GM19452 (cell line): ENCODE measurements around the gene IFTAP.
A peak's percentile ranks its signal among the peaks of the same experiment; 100 is the strongest.
"Not testable (repeated sequence)": the region's sequence is repeated elsewhere in the genome, so short reads cannot be mapped to it uniquely, and the experiment has no call there.

ENCODE experiments used
- ATAC-seq: cut with Tn5 transposase; IDR thresholded peaks from one replicate; pipeline ENCODE4 v1.9.1; 2021; ENCODE audit not compliant: unreplicated experiment

Gene IFTAP, protein sequence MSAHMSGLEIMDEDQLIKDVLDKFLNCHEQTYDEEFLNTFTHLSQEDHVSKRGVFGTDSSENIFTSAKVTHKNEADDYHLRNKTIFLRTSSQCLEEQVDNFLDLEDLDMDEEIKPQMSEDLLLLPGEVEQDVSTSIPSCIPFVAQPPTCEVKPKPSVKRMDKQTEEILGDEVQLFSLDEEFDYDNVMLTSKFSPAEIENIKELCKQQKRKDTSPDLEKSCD

DNA sequence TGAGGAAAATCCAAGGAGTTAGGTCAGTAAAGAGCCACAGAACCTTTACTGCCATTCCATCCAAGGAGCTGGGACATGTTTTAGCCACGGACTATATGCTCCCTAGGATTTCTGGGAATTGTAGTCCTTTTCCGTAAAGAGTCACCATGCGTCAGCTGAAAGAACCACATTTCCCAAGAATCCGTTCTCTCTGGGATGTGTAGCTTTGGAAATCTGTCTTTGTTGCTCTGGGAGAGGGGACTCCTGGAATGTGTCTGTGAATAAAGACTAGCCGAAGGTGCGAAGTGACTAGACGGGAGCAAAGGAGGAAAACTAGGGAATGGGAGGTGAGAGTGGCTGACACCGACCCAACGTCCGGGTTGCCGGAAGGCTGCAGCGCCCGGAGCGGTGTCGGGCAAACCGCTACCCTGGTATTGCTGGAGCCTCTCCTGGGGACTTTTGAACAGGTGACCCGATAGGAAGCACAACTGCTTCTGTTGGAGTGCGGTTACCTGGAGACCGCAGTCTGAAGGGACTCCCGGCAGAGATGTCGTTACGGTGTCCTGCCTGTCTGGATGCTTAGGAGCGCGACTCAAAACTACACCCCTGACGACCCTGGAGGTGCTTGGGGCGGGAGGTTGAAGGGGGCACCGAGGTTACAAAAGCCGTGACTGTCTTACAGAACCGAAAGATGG is at the start of gene IFTAP:
IFTAP (plus strand) TSS at position 187 of the 674 bp plus-strand sequence. CDS start 15,602 bp downstream, outside the sequence.
- ATAC-seq: peak; percentile 66

GRCh38 chr11:36550385-36551115 is 43.8 kb upstream of the IFTAP start:
- ATAC-seq: no peak

DNA sequence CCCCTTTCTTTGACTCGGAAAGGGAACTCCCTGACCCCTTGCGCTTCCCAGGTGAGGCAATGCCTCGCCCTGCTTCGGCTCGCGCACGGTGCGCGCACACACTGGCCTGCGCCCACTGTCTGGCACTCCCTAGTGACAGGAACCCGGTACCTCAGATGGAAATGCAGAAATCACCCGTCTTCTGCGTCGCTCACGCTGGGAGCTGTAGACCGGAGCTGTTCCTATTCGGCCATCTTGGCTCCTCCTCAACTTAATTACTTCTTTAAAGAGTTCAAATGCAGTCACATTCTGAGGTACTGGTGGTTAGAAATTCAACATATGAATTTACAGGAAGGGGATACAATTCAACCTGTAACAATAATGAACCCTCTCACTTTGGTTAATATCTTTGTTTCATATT is 36.9 kb upstream of the IFTAP start:
- ATAC-seq: not testable (repeated sequence)

- no peak for ATAC-seq
Measured at GRCh38 chr11:36557991-36558390, 36.3 kb upstream of the IFTAP start.

DNA sequence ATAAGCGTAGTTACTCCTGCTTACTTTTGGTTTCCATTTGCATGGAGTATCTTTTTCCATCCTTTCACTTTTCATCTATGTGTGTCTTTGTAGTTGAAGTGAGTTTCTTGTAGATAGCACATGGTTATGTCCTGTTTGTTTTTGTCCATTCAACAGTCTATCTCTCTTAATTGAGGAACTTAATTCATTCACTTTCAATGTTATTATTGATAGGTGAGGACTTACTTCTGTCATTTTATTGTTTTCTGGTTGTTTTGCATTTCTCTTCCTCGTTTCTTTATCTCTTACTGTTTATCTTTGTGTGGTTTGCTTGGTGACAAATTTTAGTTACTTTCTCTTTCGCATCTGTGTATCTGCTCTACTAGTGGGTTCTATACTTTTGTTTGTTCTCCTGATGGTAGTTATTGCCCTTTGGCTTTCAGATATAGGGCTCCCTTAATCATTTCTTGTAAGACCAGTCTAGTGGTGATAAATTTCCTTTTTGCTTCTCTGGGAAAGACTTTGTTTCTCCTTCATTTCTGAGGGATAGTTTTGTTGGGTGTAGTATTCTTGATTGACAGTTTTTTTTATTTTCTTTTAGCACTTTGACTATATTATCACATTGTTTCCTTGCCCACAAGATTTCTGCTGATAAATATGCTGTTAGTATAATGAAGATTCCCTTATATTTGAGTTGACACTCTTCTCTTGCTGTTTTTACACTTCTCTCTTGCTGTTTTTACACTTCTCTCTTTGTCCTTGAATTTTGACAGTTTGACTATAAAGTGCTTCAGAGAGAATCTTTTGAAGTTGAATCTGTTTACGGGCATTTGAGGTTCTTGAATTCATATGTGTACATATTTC is 35.5 kb upstream of the IFTAP start:
- ATAC-seq: peak; percentile 95

GRCh38 chr11:36564376-36565030 is 29.8 kb upstream of the IFTAP start:
- ATAC-seq: no peak

GRCh38 chr11:36565031-36565610 is 29.2 kb upstream of the IFTAP start:
- ATAC-seq: no peak

- ATAC-seq: no peak
Measured at GRCh38 chr11:36566407-36567053, 27.8 kb upstream of the IFTAP start.

GRCh38 chr11:36567694-36568093 is 26.6 kb upstream of the IFTAP start, which contains the start of gene RAG1:
Gene RAG1 (plus strand): TSS chr11:36568007. CDS start chr11:36573305, 5,298 bp downstream.
- no peak for ATAC-seq

- no peak for ATAC-seq
Measured at GRCh38 chr11:36569095-36569494, 25.2 kb upstream of the IFTAP start.

- no peak for ATAC-seq
Measured at GRCh38 chr11:36574486-36574885, 19.8 kb upstream of the IFTAP start.

GRCh38 chr11:36577373-36577772 is 16.9 kb upstream of the IFTAP start:
- ATAC-seq: no peak

- ATAC-seq: no peak
Measured at GRCh38 chr11:36577859-36578258, 16.4 kb upstream of the IFTAP start.

DNA sequence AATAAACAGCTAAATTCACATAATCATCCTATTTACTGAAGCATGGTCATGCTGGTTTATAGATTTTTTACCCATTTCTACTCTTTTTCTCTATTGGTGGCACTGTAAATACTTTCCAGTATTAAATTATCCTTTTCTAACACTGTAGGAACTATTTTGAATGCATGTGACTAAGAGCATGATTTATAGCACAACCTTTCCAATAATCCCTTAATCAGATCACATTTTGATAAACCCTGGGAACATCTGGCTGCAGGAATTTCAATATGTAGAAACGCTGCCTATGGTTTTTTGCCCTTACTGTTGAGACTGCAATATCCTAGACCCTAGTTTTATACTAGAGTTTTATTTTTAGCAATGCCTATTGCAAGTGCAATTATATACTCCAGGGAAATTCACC is 15.8 kb upstream of the IFTAP start:
- ATAC-seq: no peak

DNA sequence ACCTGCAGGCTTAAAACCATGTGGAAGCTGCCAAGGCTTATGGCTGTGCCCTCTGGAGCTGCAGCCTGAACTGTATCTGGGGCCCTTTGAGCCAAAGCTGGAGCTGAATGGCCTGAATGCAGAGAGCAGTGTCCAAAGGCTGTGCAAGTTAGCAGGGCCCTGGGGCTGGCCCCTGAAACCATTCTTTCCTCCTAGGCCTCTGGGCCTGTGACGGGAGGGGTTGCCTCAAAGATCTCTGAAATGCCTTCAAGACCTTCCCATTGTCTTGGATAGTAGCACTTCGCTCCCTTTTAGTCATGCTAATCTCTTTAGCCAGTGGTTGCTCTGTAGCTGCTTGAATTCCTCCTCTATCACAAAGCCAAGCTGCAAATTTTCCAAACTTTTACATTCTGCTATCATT is 12.8 kb upstream of the IFTAP start:
- ATAC-seq: no peak

DNA sequence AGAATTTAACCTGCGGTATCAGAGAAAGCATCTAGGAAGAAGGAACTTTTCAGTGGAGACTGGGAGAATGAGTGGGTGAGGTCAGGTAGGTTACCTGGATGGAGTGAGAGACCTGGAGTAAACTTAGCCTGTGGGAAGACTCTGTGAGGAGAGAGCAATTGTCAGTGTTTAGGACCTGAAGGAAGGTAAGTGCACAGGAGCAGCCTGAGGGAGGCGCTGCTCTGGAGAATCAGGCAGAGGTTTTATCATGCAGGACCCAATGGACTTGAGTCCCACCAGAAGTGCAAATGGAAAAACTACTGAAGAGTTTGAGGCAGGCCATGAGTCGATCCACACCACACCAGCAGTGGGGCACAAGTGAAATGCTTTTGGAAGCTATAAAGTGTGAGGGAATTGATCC is 10.6 kb upstream of the IFTAP start:
- no peak for ATAC-seq

DNA sequence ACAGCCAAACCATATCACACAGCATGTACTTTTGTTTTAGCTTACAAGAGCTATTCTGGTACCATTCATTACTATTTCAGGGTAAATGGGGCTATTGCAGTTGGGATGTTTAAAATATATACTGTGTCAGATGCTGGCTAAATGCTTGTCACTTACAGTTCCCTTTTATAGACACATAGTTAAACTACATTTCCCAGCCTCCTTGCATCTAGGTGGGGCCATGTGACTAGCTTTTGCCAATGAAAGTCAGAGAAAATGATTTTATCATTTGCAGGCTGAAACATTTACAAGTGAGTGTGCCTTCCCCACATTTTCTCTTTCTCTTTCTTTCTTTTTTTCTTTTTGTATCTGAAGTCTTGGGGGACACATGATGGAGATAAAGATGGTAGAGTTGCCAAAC is 7.8 kb upstream of the IFTAP start:
- ATAC-seq: no peak

DNA sequence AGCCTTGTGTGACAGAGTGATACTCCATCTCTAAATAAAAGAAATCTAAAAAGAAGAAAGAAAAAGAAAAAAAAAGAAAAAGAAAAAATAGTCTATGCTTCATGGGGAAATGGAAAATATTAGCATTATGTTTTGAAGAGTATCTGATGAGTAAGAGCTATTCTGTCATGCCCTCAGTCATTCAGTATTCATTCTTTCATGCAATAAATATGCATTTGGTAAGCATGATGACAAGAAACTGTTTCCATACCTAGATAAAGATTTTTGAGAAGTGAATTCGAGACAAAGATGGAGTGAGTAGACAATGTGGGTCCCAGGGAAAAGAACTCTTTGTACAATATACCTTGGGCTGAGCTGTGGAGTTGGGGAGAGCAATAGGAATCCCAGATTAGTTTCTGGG is 6.2 kb upstream of the IFTAP start:
- ATAC-seq: no peak

- ATAC-seq: no peak
Measured at GRCh38 chr11:36590513-36590912, 3.8 kb upstream of the IFTAP start.

- no peak for ATAC-seq
Measured at GRCh38 chr11:36591433-36591832, 2.9 kb upstream of the IFTAP start.
